Lung (tissue), 12 donors: ENCODE data around the gene TIMM17B. TPM values are rescaled to one million over a fixed set of nuclear protein-coding genes. Genes with fewer than 3 reads are reported as not detected.

Source experiments
- ATAC-seq: fragments of 200-7000 bp; cut with Tn5 transposase; one replicate; pipeline ENCODE4 v1.9.1; 2020; ENCODE audit warnings: moderate number of reproducible peaks; ENCODE audit not compliant: insufficient read depth, low FRiP score
- DNase-seq, 3 donors: peaks; one replicate each; pipeline ENCODE4 v3.0.0-alpha.2; 2013 to 2017
- H3K27ac ChIP-seq, 2 donors: one replicate each; pipeline ENCODE4 v1.5.1; 2013; ENCODE audit warnings: mild to moderate bottlenecking in 2 of 2, moderate library complexity in 2 of 2, control low read depth in 1 of 2, inconsistent platforms in 1 of 2, low read depth in 1 of 2, low read length in 1 of 2
- H3K27me3 ChIP-seq, 3 donors: one replicate each; pipeline ENCODE4 v1.5.1; 2013; ENCODE audit warnings: low read length in 2 of 3; ENCODE audit not compliant: control insufficient read depth in 3 of 3, insufficient read depth in 3 of 3
- H3K36me3 ChIP-seq, 4 donors: one replicate each; pipeline ENCODE4 v1.5.1; 2013; ENCODE audit warnings: low read length in 4 of 4, mild to moderate bottlenecking in 1 of 4, moderate library complexity in 1 of 4; ENCODE audit not compliant: control insufficient read depth in 4 of 4, insufficient read depth in 4 of 4
- H3K4me1 ChIP-seq, 5 donors: one replicate each; pipeline ENCODE4 v1.5.1; 2013; ENCODE audit warnings: low read length in 5 of 5, mild to moderate bottlenecking in 2 of 5, moderate library complexity in 1 of 5; ENCODE audit not compliant: control insufficient read depth in 5 of 5, insufficient read depth in 5 of 5
- H3K4me3 ChIP-seq: one replicate; pipeline ENCODE4 v1.5.1; 2013; ENCODE audit warnings: mild to moderate bottlenecking, control low read depth, moderate library complexity
- H3K9ac ChIP-seq, 2 donors: one replicate each; pipeline ENCODE4 v1.5.1; 2013; ENCODE audit warnings: low read length in 2 of 2, control low read depth in 1 of 2; ENCODE audit not compliant: insufficient read depth in 1 of 2
- H3K9me3 ChIP-seq, 4 donors: one replicate each; pipeline ENCODE4 v1.5.1; 2013; ENCODE audit warnings: low read length in 3 of 4, mild to moderate bottlenecking in 1 of 4, moderate library complexity in 1 of 4; ENCODE audit not compliant: control insufficient read depth in 4 of 4, insufficient read depth in 3 of 4
- CTCF ChIP-seq: IDR thresholded peaks from 2 replicates; pipeline ENCODE4 v1.5.1; 2012; ENCODE audit warnings: mild to moderate bottlenecking; ENCODE audit errors: control extremely low read depth, extremely low read depth
- WGBS, 2 donors: extraction: QIAGEN DNeasy Blood & Tissue Kit; methylation state at CpG; one replicate each; pipeline ENCODE4 v1.1.7; 2013; 5-methylcytosine and 5-hydroxymethylcytosine counted together
- polyA plus RNA-seq, 2 donors: library from polyadenylated mRNA; stranded (reverse); fragments of 200-250 nt; gene quantifications; one replicate each; pipeline ENCODE4 v1.2.1, GENCODE V29; 2013
- total RNA-seq, 2 donors: library from RNA; depleted of rRNA in 1 of 2; stranded (reverse); fragments of >200 nt in 1 of 2; gene quantifications; one replicate each; pipeline ENCODE4 v1.2.1, GENCODE V29; 2014 to 2021
- donor health status: control.
- donor health status: control.
- donor health status: Bipolar disorder and iron deficiency.
- donor health status: healthy.
- donor health status: DM: yes; HTN: yes; CAD: no.

The TIMM17B gene
- total and polyA plus RNA-seq, 4 donors: 21.0 to 73.4 (median 59.4) TPM

- Histone ChIP-seq H3K27ac (no peak overlapping the region), H3K4me3 (no peak overlapping the region), H3K4me1 (no peaks in the 10 kb centered on the region), H3K9me3 (peaks cover 0 to 3% (median 0%) of the 10 kb centered on the region in 4 donors), H3K36me3 (peaks cover 0 to 16% (median 12%) of the 10 kb centered on the region in 4 donors), H3K27me3 (no peaks in the 10 kb centered on the region), H3K9ac (no peak overlapping the region)
- 54 to 93% methylated on average over 5 of the region's 5 CpGs for WGBS, 2 donors
- DNase-seq: no peak
- TF ChIP-seq CTCF: no peak
- no peak for ATAC-seq
Observed at GRCh38 chrX:48927123-48927522, 29.6 kb upstream of the TIMM17B start.

DNA sequence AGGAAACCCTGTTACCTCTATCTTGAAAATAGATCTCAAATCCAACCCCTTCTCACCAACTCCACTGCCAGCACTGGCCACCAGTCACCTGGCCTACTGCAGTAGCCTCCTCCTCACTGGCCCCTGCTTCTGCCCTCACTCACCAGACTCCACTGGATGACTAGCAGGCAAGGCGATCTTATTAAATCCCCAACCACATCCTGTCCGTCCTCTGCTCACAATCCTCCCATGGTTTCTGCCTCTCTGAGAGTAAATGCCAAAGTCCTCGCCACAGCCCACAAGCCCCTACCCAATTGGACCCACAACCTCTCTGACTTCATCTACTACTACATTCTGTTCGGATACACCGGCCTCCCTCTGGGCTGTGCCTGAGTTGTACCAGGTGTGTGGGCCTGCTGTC is 26.7 kb upstream of the TIMM17B start:
- DNase-seq: no peak
- 87 to 90% methylated on average over 5 of the region's 5 CpGs for WGBS, 2 donors
- TF ChIP-seq CTCF: no peak

GRCh38 chrX:48923771-48924170 is 26.2 kb upstream of the TIMM17B start:
- no peak for ATAC-seq
- no peak for TF ChIP-seq CTCF
- Histone ChIP-seq H3K36me3 (peaks cover 0 to 11% (median 10%) of the 10 kb centered on the region in 4 donors), H3K4me1 (peaks cover 0 to 3% (median 1%) of the 10 kb centered on the region in 5 donors), H3K9me3 (peaks cover 0 to 3% (median 0%) of the 10 kb centered on the region in 4 donors), H3K27me3 (no peaks in the 10 kb centered on the region), H3K27ac (no peak overlapping the region), H3K4me3 (no peak overlapping the region), H3K9ac (no peak overlapping the region)
- WGBS, 2 donors: 91 to 96% methylated on average over 11 to 13 of the region's 13 CpGs
- no peak for DNase-seq

More for the DNA sequence above, 26.7 kb upstream of the TIMM17B start:
- Histone ChIP-seq H3K4me1 (peaks cover 0 to 3% (median 1%) of the 10 kb centered on the region in 5 donors), H3K27me3 (no peaks in the 10 kb centered on the region), H3K9ac (no peak overlapping the region), H3K36me3 (peaks cover 0 to 11% (median 10%) of the 10 kb centered on the region in 4 donors), H3K9me3 (peaks cover 0 to 3% (median 0%) of the 10 kb centered on the region in 4 donors), H3K27ac (no peak overlapping the region), H3K4me3 (no peak overlapping the region)
- no peak for ATAC-seq

DNA sequence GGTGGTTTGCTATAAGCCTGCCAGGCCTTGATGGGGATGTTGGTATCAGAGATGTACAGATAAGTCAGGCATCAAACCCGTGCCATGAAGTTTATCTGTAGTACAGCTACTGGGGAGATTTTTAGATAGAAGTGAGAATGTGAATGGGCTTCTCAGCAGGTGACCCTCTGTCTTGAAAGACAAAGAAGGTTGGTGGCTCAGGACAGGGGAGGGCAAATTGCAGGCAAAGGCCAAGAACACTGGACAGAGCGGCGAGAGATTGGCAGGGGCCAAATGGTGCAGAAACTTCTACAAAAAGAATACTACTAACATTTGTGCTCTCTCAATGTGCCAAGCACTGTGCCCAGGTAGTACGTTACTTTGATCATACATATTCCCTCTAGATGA is 23.1 kb upstream of the TIMM17B start:
- no peak for TF ChIP-seq CTCF
- WGBS, 2 donors: 68 to 71% methylated on average over 2 to 4 of the region's 4 CpGs
- H3K4me3 ChIP-seq: no peak overlapping the region
- H3K27ac ChIP-seq: peak overlapping the region in 1 of 2 donors; percentile 50
- H3K9ac ChIP-seq: no peak overlapping the region
- peaks cover 0 to 11% (median 8%) of the 10 kb centered on the region in 4 donors for H3K36me3 ChIP-seq
- H3K27me3 ChIP-seq: no peaks in the 10 kb centered on the region
- DNase-seq (no peak), ATAC-seq (no peak)
- H3K9me3 ChIP-seq: peaks cover 0 to 5% (median 0%) of the 10 kb centered on the region in 4 donors
- peaks cover 0 to 3% (median 2%) of the 10 kb centered on the region in 5 donors for H3K4me1 ChIP-seq
